T-cell (primary cell): Measurements from ENCODE around the gene LGR6. TPM values are rescaled to one million over a fixed set of nuclear protein-coding genes. Genes with fewer than 3 reads are reported as not detected.
A peak's percentile ranks its signal among the peaks of the same experiment; 100 is the strongest.

Experiments used
- ATAC-seq, 4 experiments: fragments of 200-7000 bp in 3 of 4; fragments of 150-1000 bp in 1 of 4; cut with Tn5 transposase; replicated peaks in 1 of 4; 1 replicate in 3 of 4; 2 replicates in 1 of 4; pipeline ENCODE4 v1.10.0; 2021; ENCODE audit warnings: moderate library complexity in 3 of 4, mild to moderate bottlenecking in 2 of 4, moderate number of reproducible peaks in 1 of 4
- CTCF ChIA-PET, 2 donors: fragments of 300-600 bp; sonication (Branson Sonifier 250); formaldehyde crosslinking; loops; one replicate each; lab custom pipeline; 2022; ENCODE audit warnings: antibody characterized with exemption in 2 of 2; lab: Charles Lee
- POLR2A ChIA-PET, 2 donors: fragments of 300-600 bp; sonication (Branson Sonifier 250); formaldehyde crosslinking; loops; one replicate each; lab custom pipeline; 2022; ENCODE audit warnings: antibody characterized with exemption in 2 of 2; lab: Charles Lee
- DNase-seq, 35 experiments: peaks; one replicate each; pipeline versions ENCODE4 v3.0.0 to v3.0.0-alpha.2; 2013 to 2023
- H3K27ac ChIP-seq: one replicate; pipeline ENCODE4 v1.5.1; 2013; ENCODE audit warnings: low read length
- H3K27me3 ChIP-seq, 2 experiments: replicated peaks in 1 of 2; 1 replicate in 1 of 2; 2 replicates in 1 of 2; pipeline versions ENCODE4 v1.6.1 to v1.7.0; 2013; ENCODE audit warnings: low read length in 1 of 2, mixed read lengths in 1 of 2; ENCODE audit not compliant: control insufficient read depth in 2 of 2, insufficient read depth in 2 of 2; ENCODE audit errors: extremely low read depth in 1 of 2
- H3K36me3 ChIP-seq, 2 donors: 1 replicate in 1 of 2; 2 replicates in 1 of 2; pipeline versions ENCODE4 v1.6.1 to v1.7.0; 2013; ENCODE audit warnings: low read length in 1 of 2; ENCODE audit not compliant: control insufficient read depth in 2 of 2, insufficient read depth in 1 of 2; ENCODE audit errors: extremely low read depth in 1 of 2
- H3K4me1 ChIP-seq, 2 experiments: 1 replicate in 1 of 2; 2 replicates in 1 of 2; pipeline versions ENCODE4 v1.6.1 to v1.7.0; 2013; ENCODE audit warnings: low read length in 2 of 2, mixed read lengths in 1 of 2; ENCODE audit not compliant: insufficient read depth in 2 of 2, control insufficient read depth in 1 of 2; ENCODE audit errors: extremely low read depth in 1 of 2
- H3K4me3 ChIP-seq, 2 donors: 1 replicate in 1 of 2; 2 replicates in 1 of 2; pipeline versions ENCODE4 v1.5.1 to v1.7.0; 2013; ENCODE audit warnings: mild to moderate bottlenecking in 2 of 2, low read length in 1 of 2, moderate library complexity in 1 of 2; ENCODE audit not compliant: control insufficient read depth in 1 of 2; ENCODE audit errors: extremely low read depth in 1 of 2
- H3K9me3 ChIP-seq: 2 replicates; pipeline ENCODE4 v1.7.0; 2013
- H3K27ac Mint-ChIP-seq, 2 donors: one replicate each; pipeline ENCODE4 v1.8.0; 2020 to 2021; ENCODE audit warnings: mild to moderate bottlenecking in 2 of 2, mixed read lengths in 2 of 2
- H3K27me3 Mint-ChIP-seq, 2 donors: one replicate each; pipeline ENCODE4 v1.8.0; 2021 to 2022; ENCODE audit warnings: mixed read lengths in 2 of 2
- H3K36me3 Mint-ChIP-seq: one replicate; pipeline ENCODE4 v1.8.0; 2021; ENCODE audit warnings: mixed read lengths
- H3K4me1 Mint-ChIP-seq, 3 donors: one replicate each; pipeline ENCODE4 v1.8.0; 2020 to 2022; ENCODE audit warnings: mixed read lengths in 3 of 3, mild to moderate bottlenecking in 1 of 3
- H3K4me3 Mint-ChIP-seq, 3 donors: one replicate each; pipeline ENCODE4 v1.8.0; 2020 to 2022; ENCODE audit warnings: mild to moderate bottlenecking in 3 of 3, mixed read lengths in 3 of 3, moderate library complexity in 3 of 3
- H3K9me3 Mint-ChIP-seq, 3 donors: one replicate each; pipeline ENCODE4 v1.8.0; 2020 to 2022; ENCODE audit warnings: mixed read lengths in 3 of 3
- WGBS: methylation state at CpG from one replicate; pipeline ENCODE4 v1.1.5; 2013; ENCODE audit warnings: missing lambda C conversion rate; ENCODE audit not compliant: insufficient coverage; 5-methylcytosine and 5-hydroxymethylcytosine counted together
- total RNA-seq, 35 experiments: library from RNA in 6 of 35; stranded (reverse) in 6 of 35; fragments of 120-200 nt in 1 of 35; gene quantifications; one replicate each; pipeline versions ENCODE4 v1.2.1 to v1.2.4 and lab custom pipeline; 2013 to 2026

The LGR6 gene
- total RNA-seq, 5 donors from 2014 or later (not counting 1 experiment from before 2014, with no cell fraction given) = 0.58 to 13.1 (median 1.8) TPM

DNA sequence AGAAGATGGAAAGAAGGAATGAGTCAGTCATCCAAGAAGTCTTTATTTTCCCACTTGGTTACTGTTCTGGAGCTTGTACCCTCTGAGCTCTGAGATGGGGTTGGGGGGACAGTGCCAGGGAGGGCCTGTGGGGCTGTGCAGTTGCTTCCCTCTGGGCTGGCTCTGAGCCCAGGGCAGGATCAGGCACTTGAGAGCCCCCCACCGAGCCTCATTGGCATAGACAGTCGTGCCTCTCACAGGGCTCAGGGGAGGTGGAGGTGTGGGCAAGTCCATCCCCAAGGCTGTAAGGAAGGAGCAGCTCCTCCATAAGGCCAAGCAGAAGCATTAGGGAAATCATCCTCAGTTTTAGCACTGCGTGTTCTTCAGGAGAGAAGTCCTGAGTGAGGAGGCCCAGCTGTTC is 46.6 kb upstream of the LGR6 start:
- Histone ChIP-seq H3K4me1 (peaks cover 2 to 31% of the 10 kb centered on the region in 2 experiments), H3K9me3 (no peaks in the 10 kb centered on the region), H3K27ac (no peak overlapping the region), H3K36me3 (peaks cover 25 to 52% of the 10 kb centered on the region in 2 donors), H3K27me3 (no peaks in the 10 kb centered on the region), H3K4me3 (no peak overlapping the region)
- 73% methylated on average over 3 of the region's 3 CpGs for WGBS
- no peaks in the 10 kb centered on the region for H3K27me3 Mint-ChIP-seq
- ChIA-PET POLR2A (interaction anchor here in 1 of 2 donors (0.9 kb wide), 1 partner anchor 13 kb away, joined by 3 read pairs; the partner anchor contains the start of gene PTPN7), CTCF (interaction anchor here (1.0 to 1.3 kb wide), 2 partner anchors 8 kb away, joined by 3 to 7 read pairs; no protein-coding TSS in a partner anchor)
- no peak overlapping the region for H3K4me3 Mint-ChIP-seq
- no peak for DNase-seq
- ATAC-seq = no peak
- H3K4me1 Mint-ChIP-seq = peaks cover 25 to 38% (median 34%) of the 10 kb centered on the region in 3 donors
- no peaks in the 10 kb centered on the region for H3K9me3 Mint-ChIP-seq
- H3K36me3 Mint-ChIP-seq = peaks cover 19% of the 10 kb centered on the region
- peak overlapping the region in 1 of 2 donors; percentile 64 for H3K27ac Mint-ChIP-seq

DNA sequence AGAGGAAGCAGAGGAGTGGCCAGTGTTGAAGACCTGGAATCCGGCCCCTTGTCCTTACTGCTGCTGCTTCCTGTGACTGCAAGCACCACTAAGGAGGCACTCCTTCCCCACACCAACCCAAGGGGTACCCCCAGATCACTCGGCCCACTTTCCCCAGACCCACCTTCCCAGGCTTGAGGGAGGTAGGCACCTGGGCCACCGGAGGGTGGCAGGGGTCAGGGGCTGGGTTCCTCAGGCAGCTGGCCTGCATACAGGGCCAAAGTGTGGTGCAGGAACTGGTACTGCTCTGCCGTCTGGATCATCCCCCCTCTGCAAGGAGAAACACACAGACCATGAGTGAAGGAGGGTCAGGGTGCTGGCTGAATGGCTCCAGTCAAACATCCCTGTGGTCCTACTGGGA is 45.2 kb upstream of the LGR6 start:
- Mint-ChIP-seq H3K9me3 (no peaks in the 10 kb centered on the region), H3K27ac (peak overlapping the region; percentile 60 to 75), H3K4me1 (peaks cover 11 to 25% (median 25%) of the 10 kb centered on the region in 3 donors), H3K4me3 (no peak overlapping the region), H3K36me3 (peaks cover 23% of the 10 kb centered on the region), H3K27me3 (no peaks in the 10 kb centered on the region)
- ATAC-seq (no peak), DNase-seq (no peak)
- Histone ChIP-seq H3K27me3 (no peaks in the 10 kb centered on the region), H3K9me3 (no peaks in the 10 kb centered on the region), H3K4me3 (no peak overlapping the region), H3K27ac (no peak overlapping the region), H3K4me1 (peaks cover 0 to 17% of the 10 kb centered on the region in 2 experiments), H3K36me3 (peaks cover 28 to 66% of the 10 kb centered on the region in 2 donors)
- 90% methylated on average over 2 of the region's 4 CpGs for WGBS
- CTCF ChIA-PET = interaction anchor here in 1 of 2 donors (0.7 kb wide), 1 partner anchor 45 kb away, joined by 3 read pairs; the partner anchor contains the start of gene LGR6
- POLR2A ChIA-PET = interaction anchor here in 1 of 2 donors (0.8 kb wide), 1 partner anchor 38 kb away, joined by 11 read pairs; no protein-coding TSS in a partner anchor

DNA sequence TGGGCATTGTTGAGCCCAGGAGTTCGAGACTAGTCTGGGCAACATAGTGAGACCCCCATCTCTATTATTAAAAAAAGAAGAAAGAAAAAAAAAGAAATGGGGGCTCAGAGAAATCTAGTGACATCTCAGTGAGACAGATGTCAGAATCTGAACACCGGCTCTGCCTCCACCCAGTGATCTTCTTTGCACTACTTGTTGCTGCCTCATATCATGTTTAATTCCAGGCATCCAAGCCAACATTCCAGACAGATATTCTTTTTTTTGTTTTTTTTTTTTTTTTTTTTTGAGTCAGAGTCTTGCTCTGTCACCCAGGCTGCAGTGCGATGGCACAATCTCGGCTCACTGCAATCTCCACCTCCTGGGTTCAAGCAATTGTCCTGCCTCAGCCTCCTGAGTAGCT is 44.0 kb upstream of the LGR6 start:
- peaks cover 28% of the 10 kb centered on the region for H3K36me3 Mint-ChIP-seq
- H3K4me3 Mint-ChIP-seq = no peak overlapping the region
- H3K9me3 ChIP-seq = no peaks in the 10 kb centered on the region
- no peak for DNase-seq
- H3K27me3 ChIP-seq = no peaks in the 10 kb centered on the region
- no peaks in the 10 kb centered on the region for H3K9me3 Mint-ChIP-seq
- H3K27me3 Mint-ChIP-seq = no peaks in the 10 kb centered on the region
- no peak for ATAC-seq
- H3K4me1 Mint-ChIP-seq = peaks cover 10 to 25% (median 23%) of the 10 kb centered on the region in 3 donors
- no peak overlapping the region for H3K27ac ChIP-seq
- H3K4me3 ChIP-seq = no peak overlapping the region
- H3K36me3 ChIP-seq = peaks cover 34 to 78% of the 10 kb centered on the region in 2 donors
- POLR2A ChIA-PET = interaction anchor here in 1 of 2 donors (0.6 kb wide), 1 partner anchor 10 kb away, joined by 4 read pairs; no protein-coding TSS in a partner anchor
- H3K4me1 ChIP-seq = peaks cover 0 to 19% of the 10 kb centered on the region in 2 experiments
- CTCF ChIA-PET = no interaction called here
- H3K27ac Mint-ChIP-seq = no peak overlapping the region
- no CpG with 5 or more reads among the region's 4 CpGs for WGBS

DNA sequence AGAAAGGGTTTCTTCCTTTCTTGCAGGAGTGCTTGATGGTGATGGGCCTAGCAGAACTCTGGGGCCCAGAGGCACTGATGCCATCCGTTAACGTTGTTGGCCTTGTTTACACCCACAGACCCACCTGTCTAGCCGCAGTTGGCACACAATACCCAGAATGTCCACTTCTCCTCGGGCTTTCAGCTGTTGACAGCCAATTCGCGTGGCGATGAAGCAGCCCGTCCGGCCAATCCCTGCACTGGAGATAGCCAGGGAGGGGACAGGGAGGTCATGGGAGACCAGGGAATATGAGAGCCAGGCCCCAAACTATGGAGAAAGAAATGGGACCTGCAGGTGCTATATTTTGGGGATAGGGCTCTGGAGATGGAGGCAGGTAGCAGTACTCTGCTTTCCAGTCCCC is 43.4 kb upstream of the LGR6 start:
- H3K27me3 ChIP-seq = no peaks in the 10 kb centered on the region
- no peaks in the 10 kb centered on the region for H3K9me3 ChIP-seq
- DNase-seq (no peak), ATAC-seq (no peak)
- peak overlapping the region in 1 of 2 donors; percentile 40 for H3K27ac Mint-ChIP-seq
- peaks cover 13 to 28% (median 25%) of the 10 kb centered on the region in 3 donors for H3K4me1 Mint-ChIP-seq
- H3K36me3 Mint-ChIP-seq = peaks cover 34% of the 10 kb centered on the region
- H3K9me3 Mint-ChIP-seq = no peaks in the 10 kb centered on the region
- ChIA-PET CTCF (no interaction called here), POLR2A (interaction anchor here in 1 of 2 donors (0.6 kb wide), 1 partner anchor 11 kb away, joined by 4 read pairs; no protein-coding TSS in a partner anchor)
- no CpG with 5 or more reads among the region's 9 CpGs for WGBS
- no peak overlapping the region for H3K4me3 Mint-ChIP-seq
- no peak overlapping the region for H3K27ac ChIP-seq
- peaks cover 0 to 20% of the 10 kb centered on the region in 2 experiments for H3K4me1 ChIP-seq
- peaks cover 36 to 84% of the 10 kb centered on the region in 2 donors for H3K36me3 ChIP-seq
- H3K27me3 Mint-ChIP-seq = no peaks in the 10 kb centered on the region
- no peak overlapping the region for H3K4me3 ChIP-seq

DNA sequence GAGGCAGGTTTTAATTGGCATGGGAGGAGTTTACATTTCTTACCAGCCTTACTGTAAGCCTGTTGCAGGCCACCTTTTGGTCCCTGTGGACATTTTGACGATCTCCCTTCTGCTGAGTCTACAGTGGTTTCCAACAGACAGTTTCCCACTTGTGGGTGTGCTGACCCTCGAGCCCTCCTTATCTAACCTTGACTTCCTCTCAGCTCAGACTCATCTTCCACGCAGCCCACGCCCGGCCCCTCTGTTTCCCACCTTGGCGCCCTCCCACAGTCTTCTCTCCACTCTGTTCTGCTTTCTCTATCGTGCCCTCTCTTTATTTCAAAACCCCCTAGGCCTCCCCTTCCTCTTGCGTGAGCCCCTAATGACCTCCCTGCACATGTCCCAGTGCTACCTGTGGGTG is 43.0 kb upstream of the LGR6 start:
- Histone ChIP-seq H3K9me3 (no peaks in the 10 kb centered on the region), H3K4me1 (peaks cover 2 to 20% of the 10 kb centered on the region in 2 experiments), H3K36me3 (peaks cover 36 to 88% of the 10 kb centered on the region in 2 donors), H3K4me3 (no peak overlapping the region), H3K27me3 (no peaks in the 10 kb centered on the region), H3K27ac (peak overlapping the region; percentile 3)
- 68% methylated on average over 5 of the region's 8 CpGs for WGBS
- peaks cover 13 to 28% (median 21%) of the 10 kb centered on the region in 3 donors for H3K4me1 Mint-ChIP-seq
- ChIA-PET POLR2A (no interaction called here), CTCF (interaction anchor here in 1 of 2 donors (1.1 kb wide), 1 partner anchor 10 kb away, joined by 5 read pairs; the partner anchor contains the start of gene PTPN7)
- H3K36me3 Mint-ChIP-seq = peaks cover 38% of the 10 kb centered on the region
- H3K27me3 Mint-ChIP-seq = no peaks in the 10 kb centered on the region
- H3K4me3 Mint-ChIP-seq = no peak overlapping the region
- no peak for DNase-seq
- ATAC-seq = no peak
- H3K27ac Mint-ChIP-seq = peak overlapping the region; percentile 40 to 48
- H3K9me3 Mint-ChIP-seq = no peaks in the 10 kb centered on the region

DNA sequence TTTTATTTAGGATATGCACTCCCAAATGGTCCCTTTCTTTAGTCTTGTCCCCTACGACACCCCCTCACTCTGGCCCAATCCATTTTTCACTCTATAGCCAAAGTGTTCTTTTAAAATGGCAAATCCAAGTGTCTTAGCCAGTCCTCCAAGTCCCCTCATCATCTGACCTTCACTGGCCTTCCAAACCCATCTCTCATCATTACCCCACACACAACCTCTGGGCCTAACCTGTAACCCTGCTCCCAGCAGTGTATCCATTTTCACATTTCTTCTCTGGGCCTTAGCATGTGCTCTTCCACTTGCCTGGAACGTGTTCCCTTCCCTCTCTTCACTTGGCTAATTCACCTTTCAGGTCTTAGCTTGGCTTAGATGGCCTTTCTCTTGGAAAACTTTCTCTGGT is 42.6 kb upstream of the LGR6 start:
- Mint-ChIP-seq H3K4me1 (peaks cover 17 to 30% (median 25%) of the 10 kb centered on the region in 3 donors), H3K27me3 (no peaks in the 10 kb centered on the region), H3K4me3 (no peak overlapping the region), H3K27ac (peak overlapping the region; percentile 48 to 54), H3K36me3 (peaks cover 38% of the 10 kb centered on the region), H3K9me3 (no peaks in the 10 kb centered on the region)
- Histone ChIP-seq H3K36me3 (peaks cover 39 to 92% of the 10 kb centered on the region in 2 donors), H3K9me3 (no peaks in the 10 kb centered on the region), H3K27me3 (no peaks in the 10 kb centered on the region), H3K27ac (peak overlapping the region; percentile 3), H3K4me1 (peaks cover 2 to 21% of the 10 kb centered on the region in 2 experiments), H3K4me3 (no peak overlapping the region)
- WGBS = 95% methylated on average over 2 of the region's 2 CpGs
- DNase-seq (no peak), ATAC-seq (no peak)
- ChIA-PET POLR2A (no interaction called here), CTCF (interaction anchor here in 1 of 2 donors (1.1 kb wide), 1 partner anchor 9 kb away, joined by 5 read pairs; the partner anchor contains the start of gene PTPN7)
